Measurements from ENCODE around the gene ANKRD23. TPM values are rescaled to one million over a fixed set of nuclear protein-coding genes. Genes with fewer than 3 reads are reported as not detected.

Gene ANKRD23
- total RNA-seq, 6 experiments from 2014 or later: 0.71 to 1.8 (median 1.3) TPM

- no peaks in the 10 kb centered on the region for H3K9me3 Mint-ChIP-seq
- 0 out of 2 replicates have a peak, but pooled peaks cover 5% of the 10 kb centered on the region for H3K36me3 Mint-ChIP-seq (ENCODE audit: low read depth)
- peak overlapping the region; percentile 66 for H3K27ac Mint-ChIP-seq
- DNase-seq: no peak
- H3K27me3 Mint-ChIP-seq (ENCODE audit: insufficient read depth): peaks cover 8% of the 10 kb centered on the region; the same call in 1 of the 2 replicates
- H3K4me1 Mint-ChIP-seq (ENCODE audit: low read depth): peaks cover 21% of the 10 kb centered on the region
- TF ChIP-seq CTCF (IDR thresholded peaks at IDR 0.05): no peak
- peak overlapping the region; percentile 87 for H3K4me3 Mint-ChIP-seq
Observed at GRCh38 chr2:96866986-96867755, 23.4 kb upstream of the ANKRD23 start.

GRCh38 chr2:96866586-96866985 lies 22.8 kb upstream of the ANKRD23 start:
- Mint-ChIP-seq H3K27ac (peak overlapping the region; percentile 55; the same call in 1 of the 2 replicates), H3K36me3 (ENCODE audit: low read depth) (0 out of 2 replicates have a peak, but pooled peaks cover 5% of the 10 kb centered on the region), H3K4me3 (no peak overlapping the region; the same call in 1 of the 2 replicates), H3K4me1 (ENCODE audit: low read depth) (peaks cover 21% of the 10 kb centered on the region), H3K9me3 (no peaks in the 10 kb centered on the region), H3K27me3 (ENCODE audit: insufficient read depth) (peaks cover 6% of the 10 kb centered on the region; the same call in 1 of the 2 replicates)
- no peak for TF ChIP-seq CTCF (IDR thresholded peaks at IDR 0.05)
- DNase-seq: no peak

- Mint-ChIP-seq H3K4me3 (no peak overlapping the region), H3K9me3 (no peaks in the 10 kb centered on the region)
- TF ChIP-seq CTCF (IDR thresholded peaks at IDR 0.05): no peak
Observed at GRCh38 chr2:96866149-96866548, 22.3 kb upstream of the ANKRD23 start.

GRCh38 chr2:96865654-96866053 lies 21.8 kb upstream of the ANKRD23 start:
- H3K4me1 Mint-ChIP-seq (ENCODE audit: low read depth): peaks cover 21% of the 10 kb centered on the region
- H3K9me3 Mint-ChIP-seq: no peaks in the 10 kb centered on the region
- H3K36me3 Mint-ChIP-seq (ENCODE audit: low read depth): 0 out of 2 replicates have a peak, but pooled peaks cover 5% of the 10 kb centered on the region
- no peak overlapping the region for H3K27ac Mint-ChIP-seq
- no peak for TF ChIP-seq CTCF (IDR thresholded peaks at IDR 0.05)
- H3K4me3 Mint-ChIP-seq: no peak overlapping the region
- DNase-seq: no peak
- peaks cover 2% of the 10 kb centered on the region for H3K27me3 Mint-ChIP-seq (ENCODE audit: insufficient read depth)

More at GRCh38 chr2:96866149-96866548, 22.3 kb upstream of the ANKRD23 start:
- H3K27ac Mint-ChIP-seq: no peak overlapping the region
- no peak for DNase-seq
- H3K27me3 Mint-ChIP-seq (ENCODE audit: insufficient read depth): peaks cover 6% of the 10 kb centered on the region
- H3K36me3 Mint-ChIP-seq (ENCODE audit: low read depth): 0 out of 2 replicates have a peak, but pooled peaks cover 5% of the 10 kb centered on the region
- peaks cover 21% of the 10 kb centered on the region for H3K4me1 Mint-ChIP-seq (ENCODE audit: low read depth)

- Mint-ChIP-seq H3K27me3 (ENCODE audit: insufficient read depth) (peaks cover 3% of the 10 kb centered on the region), H3K36me3 (ENCODE audit: low read depth) (peaks cover 5% of the 10 kb centered on the region; the same call in 1 of the 2 replicates), H3K4me3 (no peak overlapping the region), H3K4me1 (ENCODE audit: low read depth) (peaks cover 21% of the 10 kb centered on the region), H3K9me3 (no peaks in the 10 kb centered on the region), H3K27ac (no peak overlapping the region)
- no peak for DNase-seq
- TF ChIP-seq CTCF (IDR thresholded peaks at IDR 0.05): no peak
Observed at GRCh38 chr2:96864343-96865091, 20.7 kb upstream of the ANKRD23 start.
